Heart left ventricle (tissue), 16 donors: Measurements from ENCODE around the gene SETBP1. TPM values are rescaled to one million over a fixed set of nuclear protein-coding genes. Genes with fewer than 3 reads are reported as not detected.

Experiments used
- ATAC-seq, 4 donors: fragments of 200-7000 bp; cut with Tn5 transposase; one replicate each; pipeline ENCODE4 v1.9.1; 2020 to 2022; ENCODE audit warnings: moderate library complexity in 4 of 4, mild to moderate bottlenecking in 3 of 4, moderate number of reproducible peaks in 1 of 4
- DNase-seq, 5 donors: peaks; one replicate each; pipeline ENCODE4 v3.0.0-alpha.2; 2020
- H3K27ac ChIP-seq, 12 donors: fragments of 200-600 bp; sonication (generic) in 4 of 12; one replicate each; pipeline versions ENCODE4 v1.5.0 to v1.8.0; 2016 to 2022; ENCODE audit warnings: mild to moderate bottlenecking in 2 of 12
- H3K27me3 ChIP-seq, 9 donors: fragments of 200-600 bp; sonication (generic) in 2 of 9; one replicate each; pipeline versions ENCODE4 v1.5.1 to v1.8.0; 2016 to 2022; ENCODE audit warnings: mild to moderate bottlenecking in 3 of 9
- H3K36me3 ChIP-seq, 9 donors: fragments of 200-600 bp; sonication (generic) in 2 of 9; one replicate each; pipeline versions ENCODE4 v1.5.0 to v1.8.0; 2018 to 2022; ENCODE audit warnings: mild to moderate bottlenecking in 2 of 9
- H3K4me1 ChIP-seq, 12 donors: fragments of 200-600 bp; sonication (generic) in 4 of 12; one replicate each; pipeline versions ENCODE4 v1.5.0 to v1.8.0; 2016 to 2022; ENCODE audit warnings: mild to moderate bottlenecking in 3 of 12
- H3K4me3 ChIP-seq, 12 donors: fragments of 200-600 bp; sonication (generic) in 4 of 12; one replicate each; pipeline versions ENCODE4 v1.5.0 to v1.8.0; 2017 to 2022; ENCODE audit warnings: mild to moderate bottlenecking in 9 of 12, moderate library complexity in 4 of 12
- H3K9me3 ChIP-seq, 12 donors: fragments of 200-600 bp; sonication (generic) in 4 of 12; one replicate each; pipeline versions ENCODE4 v1.5.0 to v1.8.0; 2016 to 2022; ENCODE audit warnings: mild to moderate bottlenecking in 1 of 12
- CTCF ChIP-seq, 12 donors: fragments of 200-600 bp; sonication (generic) in 4 of 12; IDR thresholded peaks; one replicate each; pipeline versions ENCODE4 v1.5.0 to v1.8.0; 2018 to 2022; ENCODE audit warnings: antibody characterized with exemption in 12 of 12, mild to moderate bottlenecking in 5 of 12
- POLR2A ChIP-seq, 2 donors: fragments of 450-650 bp; IDR thresholded peaks; one replicate each; pipeline ENCODE4 v1.6.1; 2017; ENCODE audit warnings: antibody characterized with exemption in 2 of 2, mild to moderate bottlenecking in 2 of 2, moderate library complexity in 2 of 2
- WGBS, 4 donors: extraction: QIAGEN DNeasy Blood & Tissue Kit in 2 of 4; methylation state at CpG; one replicate each; pipeline versions ENCODE4 v1.1.5 to v1.1.7; 2013 to 2018; 5-methylcytosine and 5-hydroxymethylcytosine counted together
- intact Hi-C, 10 donors: fragments of 100-400 bp; cut with DNase I; formaldehyde crosslinking; loops; one replicate each; pipeline versions ENCODE4 v1.11.1 to v1.14.2; 2022
- polyA plus RNA-seq, 2 donors: library from polyadenylated mRNA; stranded (reverse); fragments of 200-250 nt; gene quantifications; one replicate each; pipeline ENCODE4 v1.2.3, GENCODE V29; 2013
- total RNA-seq, 9 donors: library from RNA; depleted of rRNA in 2 of 9; stranded (reverse); fragments of >200 nt in 2 of 9; fragmentation: NEBNext Ultra II Directional in 3 of 9; extraction: Animal tissue kit (Norgen Biotek cat#: 25700) in 3 of 9; gene quantifications; one replicate each; pipeline versions ENCODE4 v1.1.0 to v1.2.4, GENCODE V29; 2016 to 2023
- donor health status: ischemic (EF 13 %, LVEDD 7.1; RV severe dilation, severe dysfunction).
- donor health status: healthy with polysubstance abuse.
- donor health status: DM: no; HTN: yes; CAD: no.
- donor health status: DM: no; HTN: no; CAD: no.
- donor health status: ischemic (EF 25% LVEDD 6.9; RV normal size, moderate dysfunction).
- donor health status: ischemic (EF 25% LVEDD 5.7; RV mildly dilated, moderate dysfunction).
- donor health status: healthy.
- donor health status: DM: yes; HTN: yes; CAD: no.
- donor health status: ischemic (EF 35%, LVEDD 5.7; RV mildly dilated, moderate dysfunction).
- donor health status: nonischemic (EF 11% LVEDD 7.7; RV severe dilation, severe dysfunction).
- donor health status: DM: yes; HTN: yes; CAD: no.
- donor health status: PGD.
- donor health status: ischemic (EF 29% LVEDD 5.4; RV normal size, mild dysfunction).
- donor health status: nonischemic (EF 23%, LVEDD 6.1; RV moderate dilation, normal function).

SETBP1 gene
- total and polyA plus RNA-seq, 11 donors = 1.2 to 10.6 (median 5.5) TPM

- TF ChIP-seq CTCF (IDR thresholded peaks at IDR 0.05) (no peak), POLR2A (IDR thresholded peaks at IDR 0.05) (no peak)
- ATAC-seq (no peak), DNase-seq (no peak)
- 64 to 77% (median 72%) methylated on average over 2 of the region's 2 CpGs for WGBS, 4 donors
- intact Hi-C loops = no loop called here
- Histone ChIP-seq H3K4me3 (peak overlapping the region in 4 of 12 donors; percentile 1 to 21 (median 12)), H3K27ac (peak overlapping the region in 3 of 12 donors; percentile 11 to 79 (median 16)), H3K36me3 (peaks cover 0 to 8% (median 0%) of the 10 kb centered on the region in 9 donors), H3K27me3 (no peaks in the 10 kb centered on the region), H3K4me1 (peaks cover 0 to 50% (median 24%) of the 10 kb centered on the region in 12 donors), H3K9me3 (no peaks in the 10 kb centered on the region)
Measured at GRCh38 chr18:44697315-44697714, 16.6 kb downstream of the SETBP1 start.

DNA sequence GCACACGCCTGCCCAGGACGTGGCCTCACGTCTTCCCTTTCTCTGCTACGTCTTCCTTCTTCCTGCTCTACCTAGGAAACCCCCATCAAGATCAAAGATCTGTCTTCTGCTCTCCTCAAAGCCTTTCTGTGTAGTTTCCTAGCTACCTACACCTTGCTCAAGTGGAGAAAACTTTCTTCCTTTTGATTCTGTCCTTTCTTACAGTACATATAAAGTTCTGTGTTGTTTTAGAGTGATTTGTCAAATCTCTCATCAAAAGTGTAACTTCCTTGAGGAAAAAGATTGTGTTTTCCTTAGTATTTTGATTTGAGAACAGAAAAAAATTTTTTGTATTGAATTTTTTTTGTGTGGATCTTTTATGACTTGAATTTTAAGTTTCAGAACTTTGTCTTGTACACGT lies 17.8 kb downstream of the SETBP1 start:
- no peak for ATAC-seq
- no peak for DNase-seq
- Histone ChIP-seq H3K27ac (peak overlapping the region in 1 of 12 donors; percentile 79), H3K4me1 (peaks cover 0 to 50% (median 24%) of the 10 kb centered on the region in 12 donors), H3K4me3 (no peak overlapping the region), H3K27me3 (no peaks in the 10 kb centered on the region), H3K36me3 (peaks cover 0 to 13% (median 0%) of the 10 kb centered on the region in 9 donors), H3K9me3 (no peaks in the 10 kb centered on the region)
- intact Hi-C loops = no loop called here
- TF ChIP-seq POLR2A (IDR thresholded peaks at IDR 0.05) (no peak), CTCF (IDR thresholded peaks at IDR 0.05) (no peak)
- 84 to 90% (median 87%) methylated on average over 5 of the region's 5 CpGs for WGBS, 4 donors

DNA sequence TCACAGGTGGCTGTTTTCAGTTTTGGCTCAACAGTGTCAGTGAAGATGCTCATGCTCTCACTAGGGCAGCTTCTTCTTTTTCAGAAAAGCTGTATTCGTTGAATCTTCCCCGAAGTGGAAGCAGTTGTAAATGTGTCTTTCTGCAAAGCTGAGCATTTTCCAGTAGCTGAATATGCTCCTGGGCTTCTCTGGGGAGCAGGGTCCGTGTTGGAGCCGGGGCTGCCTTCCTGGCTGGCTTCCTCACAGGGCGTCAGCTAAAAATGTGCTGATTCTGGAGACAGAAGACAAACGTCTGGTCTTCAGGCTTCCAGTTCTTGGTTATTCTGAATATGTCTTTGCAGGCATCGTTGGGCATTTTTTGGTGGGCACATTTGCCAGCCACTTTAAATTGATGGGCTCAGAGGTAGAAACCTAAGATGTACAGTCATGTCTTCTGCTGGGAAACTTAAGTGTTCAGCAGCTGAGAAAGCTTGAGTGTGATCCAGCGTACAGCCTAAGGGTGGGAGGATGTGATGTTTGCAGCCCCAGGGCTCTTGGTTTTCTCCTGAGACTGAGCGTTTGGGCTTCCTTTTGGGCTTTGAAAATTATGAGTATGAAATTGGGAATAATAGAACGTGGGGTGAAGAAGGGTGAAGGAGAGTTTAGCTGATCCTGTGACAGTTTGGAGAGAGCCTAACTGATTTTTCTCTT lies 19.0 kb downstream of the SETBP1 start:
- no peaks in the 10 kb centered on the region for H3K9me3 ChIP-seq
- intact Hi-C loops = loop anchor here in 1 of 10 donors (10.0 kb wide), 1 partner anchor 75 kb away; no protein-coding TSS in a partner anchor
- no peaks in the 10 kb centered on the region for H3K27me3 ChIP-seq
- H3K36me3 ChIP-seq = peaks cover 0 to 13% (median 0%) of the 10 kb centered on the region in 9 donors
- peak in 2 of 4 donors; percentile 44 to 61 for ATAC-seq
- H3K4me1 ChIP-seq = peaks cover 0 to 51% (median 24%) of the 10 kb centered on the region in 12 donors
- TF ChIP-seq CTCF (IDR thresholded peaks at IDR 0.05) (no peak), POLR2A (IDR thresholded peaks at IDR 0.05) (no peak)
- peak overlapping the region in 9 of 12 donors; percentile 10 to 79 (median 33) for H3K27ac ChIP-seq
- peak in 1 of 5 donors; percentile 55 for DNase-seq
- H3K4me3 ChIP-seq = no peak overlapping the region
- 48 to 60% (median 50%) methylated on average over 9 to 10 of the region's 10 CpGs for WGBS, 4 donors

- Histone ChIP-seq H3K27me3 (no peaks in the 10 kb centered on the region), H3K27ac (peak overlapping the region in 6 of 12 donors; percentile 23 to 79 (median 44)), H3K4me3 (no peak overlapping the region), H3K9me3 (no peaks in the 10 kb centered on the region), H3K4me1 (peaks cover 0 to 55% (median 24%) of the 10 kb centered on the region in 12 donors), H3K36me3 (peaks cover 0 to 13% (median 0%) of the 10 kb centered on the region in 9 donors)
- WGBS, 4 donors = 78 to 83% (median 80%) methylated on average over 5 of the region's 5 CpGs
- no peak for TF ChIP-seq POLR2A (IDR thresholded peaks at IDR 0.05)
- no peak for TF ChIP-seq CTCF (IDR thresholded peaks at IDR 0.05)
- intact Hi-C loops = loop anchor here in 1 of 10 donors (10.0 kb wide), 1 partner anchor 74 kb away; no protein-coding TSS in a partner anchor
- ATAC-seq (peak; percentile 32 to 75 (median 62)), DNase-seq (no peak)
Measured at GRCh38 chr18:44700652-44701051, 20.0 kb downstream of the SETBP1 start.
